GM21360 (cell line): Measurements from ENCODE around the gene PATL2.
"Not testable (repeated sequence)": the region's sequence is repeated elsewhere in the genome, so short reads cannot be mapped to it uniquely, and the experiment has no call there.

Experiments
- ATAC-seq: cut with Tn5 transposase; IDR thresholded peaks from one replicate; pipeline ENCODE4 v1.9.1; 2021; ENCODE audit warnings: mild to moderate bottlenecking, moderate library complexity; ENCODE audit not compliant: unreplicated experiment

Gene PATL2

DNA sequence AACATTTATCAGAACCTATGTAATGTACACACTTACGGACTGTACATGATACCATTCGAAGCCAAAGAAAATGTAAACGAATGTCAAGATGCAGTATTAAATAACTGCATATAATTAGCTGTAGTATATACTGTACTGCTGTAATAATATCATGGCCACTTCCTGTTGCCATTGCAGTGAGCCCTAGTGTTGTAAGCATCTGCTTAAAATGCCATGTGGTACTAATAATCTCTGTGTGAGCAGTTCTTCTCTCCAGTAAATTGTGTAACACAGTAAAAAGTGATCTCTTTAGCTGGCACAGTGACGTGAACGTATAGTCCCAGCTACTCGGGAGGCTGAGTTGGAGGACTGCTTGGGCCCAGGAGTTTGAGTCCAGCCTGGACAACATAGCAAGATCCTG is 56.3 kb downstream of the PATL2 start:
- no peak for ATAC-seq

DNA sequence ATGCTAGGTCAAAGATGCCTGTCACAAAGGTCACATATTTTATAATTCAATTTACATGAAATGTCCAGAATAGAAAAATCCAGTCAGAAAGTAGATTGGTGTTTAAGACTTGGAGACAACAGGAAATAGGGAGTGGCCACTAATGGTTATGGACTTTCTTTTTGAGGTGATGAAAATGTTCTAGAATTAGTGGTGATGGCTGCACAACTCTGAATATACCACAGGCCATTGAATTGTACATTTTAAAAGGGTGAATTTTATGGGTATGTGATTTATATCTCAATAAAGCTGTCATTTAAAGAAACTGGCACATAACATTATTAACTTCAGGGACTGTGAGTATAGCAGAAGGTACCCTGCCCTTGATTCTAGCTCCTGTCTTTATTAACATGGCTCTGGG is 63.5 kb downstream of the PATL2 start:
- ATAC-seq: no peak

GRCh38 chr15:44647036-44647435 is 64.1 kb downstream of the PATL2 start:
- no peak for ATAC-seq

- no peak for ATAC-seq
These were observed 64.7 kb downstream of the PATL2 start for GRCh38 chr15:44646460-44646859.

DNA sequence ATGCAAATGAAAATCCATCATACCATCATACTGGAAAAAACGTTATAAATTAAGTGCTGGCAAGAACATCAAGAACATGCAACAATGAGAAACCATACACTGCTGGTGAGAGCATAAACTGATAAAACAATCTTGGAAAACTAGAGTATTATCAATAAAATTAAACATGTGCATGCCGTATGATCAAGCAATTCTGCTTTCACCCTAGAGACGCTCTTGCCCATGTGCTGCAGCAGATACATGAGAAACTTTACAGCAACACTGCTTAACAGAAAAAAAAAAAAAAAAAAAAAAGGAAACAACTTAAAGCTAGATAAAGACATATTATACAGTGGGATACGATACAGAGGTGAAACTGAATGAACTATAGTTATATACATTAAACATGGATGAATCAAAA is 69.5 kb downstream of the PATL2 start:
- ATAC-seq: no peak

DNA sequence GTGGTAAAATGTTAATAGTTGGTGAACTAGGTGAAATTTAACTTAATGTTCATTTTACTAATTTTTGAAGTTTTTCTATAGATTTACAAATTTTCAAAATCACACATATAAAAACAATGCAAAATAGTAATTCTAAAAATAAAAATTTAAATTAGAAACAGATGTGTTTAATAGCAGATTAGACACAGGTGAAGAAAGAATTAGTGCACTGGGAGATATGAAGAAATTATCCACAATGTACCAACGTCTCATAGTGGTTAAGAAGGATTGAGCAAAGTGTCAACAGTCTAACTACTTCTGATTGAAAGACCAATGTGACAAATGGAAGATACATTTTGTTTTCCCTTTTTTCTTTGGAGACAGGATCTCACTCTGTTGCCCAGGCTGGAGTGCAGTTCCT is 74.1 kb downstream of the PATL2 start:
- no peak for ATAC-seq

DNA sequence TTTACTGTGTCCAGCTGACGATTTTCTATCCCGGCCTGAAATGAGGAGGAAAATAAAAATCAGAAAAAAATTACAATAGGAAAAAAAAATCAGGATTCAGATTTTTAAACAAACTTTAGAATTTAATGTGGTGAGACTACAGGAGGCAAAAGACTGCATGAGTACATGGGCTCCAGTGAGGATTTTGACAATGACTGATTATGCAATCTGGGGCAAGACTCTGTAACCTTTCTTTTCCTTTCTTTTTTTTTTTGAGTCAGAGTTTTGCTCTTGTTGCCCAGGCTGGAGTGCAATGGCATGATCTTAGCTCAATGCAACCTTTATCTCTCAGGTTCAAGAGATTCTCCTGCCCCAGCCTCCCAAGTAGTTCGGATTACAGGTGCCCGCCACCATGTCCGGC is 77.5 kb downstream of the PATL2 start:
- ATAC-seq: no peak

- not testable (repeated sequence) for ATAC-seq
These were observed 85.8 kb downstream of the PATL2 start for GRCh38 chr15:44625286-44625685.

GRCh38 chr15:44623178-44623577 is 87.9 kb downstream of the PATL2 start:
- ATAC-seq: no peak

DNA sequence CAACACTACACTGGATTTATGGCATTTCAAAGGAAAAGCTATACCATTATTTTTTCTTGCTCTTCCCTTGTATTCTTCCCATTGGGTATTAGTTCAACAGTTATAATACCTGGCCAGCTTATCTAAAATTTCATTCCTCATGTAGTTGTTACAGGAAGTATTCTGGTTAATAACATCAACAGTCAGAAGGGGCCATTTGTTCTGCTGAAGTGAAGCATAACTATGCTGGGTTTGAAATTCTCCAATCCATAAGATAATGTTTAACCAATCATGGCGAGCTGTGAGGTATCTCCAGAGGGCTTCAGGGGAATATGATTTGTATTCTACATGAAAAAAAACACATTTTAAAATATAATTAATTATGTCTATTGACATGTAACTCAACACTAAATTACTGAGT is 91.0 kb downstream of the PATL2 start:
- no peak for ATAC-seq

DNA sequence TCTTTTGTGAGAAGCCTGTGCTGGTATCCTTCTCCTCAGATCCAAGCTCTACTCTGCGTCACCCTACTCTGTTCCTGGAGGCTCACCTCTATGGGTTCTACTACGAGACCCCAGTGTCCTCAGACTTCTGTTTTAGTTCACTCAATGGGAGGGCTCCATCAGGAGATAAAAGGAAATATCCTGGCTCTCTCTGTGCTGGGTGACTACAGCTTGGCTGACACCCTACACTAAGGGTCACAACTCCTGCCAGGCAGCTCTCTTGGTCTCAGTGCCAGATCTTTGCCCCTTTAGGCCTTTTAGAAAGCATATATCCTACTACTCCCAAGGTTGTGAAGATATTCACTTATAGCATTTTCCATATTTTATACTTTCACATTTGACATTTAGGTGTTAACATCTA is 94.1 kb downstream of the PATL2 start:
- ATAC-seq: no peak
